HCT116 (cell line): ENCODE data around the gene SULT1B1. TPM values are rescaled to one million over a fixed set of nuclear protein-coding genes. Genes with fewer than 3 reads are reported as not detected.

Source experiments
- ATAC-seq: fragments of 200-7000 bp; cut with Tn5 transposase; 2 replicates; pipeline ENCODE4 v1.9.1; 2020; ENCODE audit warnings: mild to moderate bottlenecking, moderate library complexity
- BruUV-seq: library from RNA; stranded (reverse); fragments of 400-500 nt; replicated peaks from 2 replicates; lab custom pipeline; 2021; lab: Mats Ljungman, UMichigan
- CTCF ChIA-PET: fragments of 300-600 bp; sonication (Branson Sonifier 250); formaldehyde crosslinking; loops from one replicate; lab custom pipeline; 2021; ENCODE audit warnings: antibody characterized with exemption; lab: Charles Lee
- POLR2A ChIA-PET: fragments of 300-600, 350-600 bp; sonication (Branson Sonifier 250); formaldehyde crosslinking; loops from one replicate; lab custom pipeline; 2021; ENCODE audit warnings: antibody characterized with exemption; lab: Charles Lee
- RAD21 ChIA-PET, 2 experiments: fragments of 300-600 bp; sonication (Branson Sonifier 250); formaldehyde crosslinking; loops; one replicate each; lab custom pipeline; 2023; ENCODE audit warnings: low total read pairs in 2 of 2; ENCODE audit not compliant: uncharacterized antibody in 2 of 2, unreplicated experiment in 2 of 2, low non-redundant PET in 1 of 2; lab: Charles Lee
- DNase-seq: peaks from one replicate; pipeline ENCODE4 v3.0.0-alpha.2; 2010; ENCODE audit warnings: low read depth, low spot score
- H2AFZ ChIP-seq: fragments of 200-600 bp; shearing (Covaris generic), sonication (generic); 2 replicates; pipeline ENCODE4 v1.6.1; 2017; ENCODE audit warnings: low read depth, mixed run types, mixed read lengths, antibody characterized with exemption, low read length; ENCODE audit not compliant: poor library complexity, severe bottlenecking
- H3K27ac ChIP-seq: 2 replicates; pipeline ENCODE4 v1.5.1; 2012; ENCODE audit warnings: low read depth, low read length
- H3K27me3 ChIP-seq: fragments of 200-600 bp; sonication (generic); 2 replicates; pipeline ENCODE4 v1.6.1; 2016; ENCODE audit warnings: mixed run types, low read length, mixed read lengths; ENCODE audit not compliant: insufficient read depth
- H3K36me3 ChIP-seq, 2 experiments: fragments of 200-500 bp in 1 of 2; fragments of 200-600 bp in 1 of 2; sonication (Bioruptor generic) in 1 of 2; sonication (generic) in 1 of 2; 2 replicates each; pipeline versions ENCODE4 v1.5.1 to v1.6.1; 2014 to 2016; ENCODE audit warnings: low read length in 2 of 2, inconsistent platforms in 1 of 2, mixed read lengths in 1 of 2, mixed run types in 1 of 2; ENCODE audit not compliant: insufficient read depth in 2 of 2, control insufficient read depth in 1 of 2
- H3K4me1 ChIP-seq, 2 experiments: fragments of 200-600 bp in 1 of 2; sonication (generic) in 1 of 2; 2 replicates each; pipeline versions ENCODE4 v1.5.1 to v1.6.1; 2012 to 2017; ENCODE audit warnings: low read length in 2 of 2, inconsistent platforms in 1 of 2, mild to moderate bottlenecking in 1 of 2, mixed read lengths in 1 of 2, mixed run types in 1 of 2, moderate library complexity in 1 of 2; ENCODE audit not compliant: insufficient read depth in 2 of 2, control insufficient read depth in 1 of 2
- H3K4me2 ChIP-seq: fragments of 200-600 bp; sonication (generic); 2 replicates; pipeline ENCODE4 v1.6.1; 2017; ENCODE audit warnings: mixed run types, low read length, mixed read lengths
- H3K4me3 ChIP-seq, 2 experiments: fragments of 200-600 bp in 1 of 2; sonication (generic) in 1 of 2; replicated peaks in 1 of 2; 2 replicates each; pipeline ENCODE4 v1.5.1; 2011 to 2016; ENCODE audit warnings: low read length in 2 of 2, control low read depth in 1 of 2, low read depth in 1 of 2, mild to moderate bottlenecking in 1 of 2, mixed read lengths in 1 of 2, mixed run types in 1 of 2
- H3K79me2 ChIP-seq: fragments of 200-600 bp; sonication (generic); 2 replicates; pipeline ENCODE4 v1.6.1; 2017; ENCODE audit warnings: mild to moderate bottlenecking, mixed run types, low read length, moderate library complexity, mixed read lengths; ENCODE audit not compliant: insufficient read depth
- H3K9ac ChIP-seq: fragments of 200-600 bp; sonication (generic); 2 replicates; pipeline ENCODE4 v1.6.1; 2016; ENCODE audit warnings: low read length, mixed read lengths
- H3K9me2 ChIP-seq: fragments of 200-600 bp; sonication (generic), shearing (Covaris generic); 2 replicates; pipeline ENCODE4 v1.6.1; 2017; ENCODE audit warnings: mixed run types, mild to moderate bottlenecking, moderate library complexity; ENCODE audit not compliant: insufficient read depth
- H3K9me3 ChIP-seq, 2 experiments: fragments of 200-500 bp in 1 of 2; fragments of 200-600 bp in 1 of 2; sonication (Bioruptor generic) in 1 of 2; sonication (generic) in 1 of 2; 2 replicates each; pipeline ENCODE4 v1.6.1; 2014 to 2017; ENCODE audit warnings: low read length in 2 of 2, mixed read lengths in 2 of 2, inconsistent platforms in 1 of 2, low read depth in 1 of 2, mild to moderate bottlenecking in 1 of 2, mixed run types in 1 of 2, moderate library complexity in 1 of 2; ENCODE audit not compliant: control insufficient read depth in 1 of 2, insufficient read depth in 1 of 2
- H4K20me1 ChIP-seq: fragments of 200-600 bp; sonication (generic), shearing (Covaris generic); 2 replicates; pipeline ENCODE4 v1.6.1; 2017; ENCODE audit warnings: mixed run types, mild to moderate bottlenecking, moderate library complexity; ENCODE audit not compliant: insufficient read depth
- CBX3 ChIP-seq: IDR thresholded peaks from 2 replicates; pipeline ENCODE4 v1.6.1; 2012; ENCODE audit warnings: low read depth
- CEBPB ChIP-seq: IDR thresholded peaks from 2 replicates; pipeline ENCODE4 v1.6.1; 2012; ENCODE audit warnings: low read depth
- ELF1 ChIP-seq: IDR thresholded peaks from 2 replicates; pipeline ENCODE4 v1.6.1; 2012; ENCODE audit warnings: low read depth, borderline replicate concordance
- EZH2 ChIP-seq: fragments of 200-600 bp; sonication (generic); IDR thresholded peaks from 2 replicates; pipeline ENCODE4 v1.6.1; 2017; ENCODE audit warnings: antibody characterized with exemption, mixed run types
- EZH2phosphoT487 ChIP-seq: fragments of 200-600 bp; IDR thresholded peaks from 2 replicates; pipeline ENCODE4 v1.6.1; 2018; ENCODE audit warnings: antibody characterized with exemption, borderline replicate concordance
- FOSL1 ChIP-seq: IDR thresholded peaks from 2 replicates; pipeline ENCODE4 v1.6.1; 2012; ENCODE audit warnings: low read depth
- JUND ChIP-seq: IDR thresholded peaks from 2 replicates; pipeline ENCODE4 v1.6.1; 2012
- POLR2AphosphoS5 ChIP-seq: IDR thresholded peaks from 2 replicates; pipeline ENCODE4 v1.6.1; 2011; ENCODE audit warnings: mild to moderate bottlenecking, low read depth, low read length, moderate library complexity
- RAD21 ChIP-seq: IDR thresholded peaks from 2 replicates; pipeline ENCODE4 v1.6.1; 2012; ENCODE audit warnings: low read depth, mild to moderate bottlenecking
- SIN3A ChIP-seq: IDR thresholded peaks from 2 replicates; pipeline ENCODE4 v1.6.1; 2012; ENCODE audit warnings: low read depth
- SP1 ChIP-seq: IDR thresholded peaks from 2 replicates; pipeline ENCODE4 v1.6.1; 2012; ENCODE audit warnings: low read depth
- YY1 ChIP-seq: IDR thresholded peaks from 2 replicates; pipeline ENCODE4 v1.6.1; 2011; ENCODE audit warnings: low read length, low read depth, moderate library complexity, mild to moderate bottlenecking; ENCODE audit not compliant: insufficient replicate concordance; ENCODE audit errors: extremely low read depth
- ZFX ChIP-seq: fragments of 450-650 bp; IDR thresholded peaks from 2 replicates; pipeline ENCODE4 v1.6.1; 2017
- ZNF274 ChIP-seq: fragments of 200-500 bp; sonication (Bioruptor generic); IDR thresholded peaks from 2 replicates; pipeline ENCODE4 v1.6.1; 2014; ENCODE audit warnings: mild to moderate bottlenecking, low read depth, low read length, inconsistent platforms
- intact Hi-C: fragments of 100-400 bp; cut with micrococcal nuclease; formaldehyde crosslinking; loops from 2 replicates; pipeline ENCODE4 v1.10.0; 2022
- total RNA-seq: library from RNA; stranded (reverse); gene quantifications from one replicate; pipeline ENCODE4 v1.2.1, GENCODE V29; 2021; ENCODE audit not compliant: unreplicated experiment
- TF ChIP-seq, protein P1 (sequence below): IDR thresholded peaks from 2 replicates; pipeline ENCODE4 v1.6.1; 2011; ENCODE audit warnings: mild to moderate bottlenecking, low read length, moderate library complexity; ENCODE audit not compliant: insufficient replicate concordance; ENCODE audit errors: extremely low read depth
- TF ChIP-seq, protein P2 (sequence below): IDR thresholded peaks from 2 replicates; pipeline ENCODE4 v1.6.1; 2012; ENCODE audit warnings: low read depth
- TF ChIP-seq, protein P3 (sequence below), 3 experiments: fragments of 200-600 bp in 1 of 3; sonication (generic) in 1 of 3; IDR thresholded peaks in 2 of 3; conservative IDR thresholded peaks in 1 of 3; 2 replicates each; pipeline ENCODE4 v1.5.1; 2012 to 2017; ENCODE audit warnings: low read depth in 2 of 3, low read length in 2 of 3, antibody characterized with exemption in 1 of 3, borderline replicate concordance in 1 of 3, control low read depth in 1 of 3, mild to moderate bottlenecking in 1 of 3, mixed read lengths in 1 of 3, mixed run types in 1 of 3, moderate library complexity in 1 of 3; ENCODE audit not compliant: insufficient read depth in 1 of 3
- TF ChIP-seq, protein P4 (sequence below): IDR thresholded peaks from 2 replicates; pipeline ENCODE4 v1.6.1; 2012
- TF ChIP-seq, protein P5 (sequence below): IDR thresholded peaks from 2 replicates; pipeline ENCODE4 v1.6.1; 2012

The SULT1B1 gene
- total RNA-seq, 1 experiment from 2014 or later: 0.10 TPM

DNA sequence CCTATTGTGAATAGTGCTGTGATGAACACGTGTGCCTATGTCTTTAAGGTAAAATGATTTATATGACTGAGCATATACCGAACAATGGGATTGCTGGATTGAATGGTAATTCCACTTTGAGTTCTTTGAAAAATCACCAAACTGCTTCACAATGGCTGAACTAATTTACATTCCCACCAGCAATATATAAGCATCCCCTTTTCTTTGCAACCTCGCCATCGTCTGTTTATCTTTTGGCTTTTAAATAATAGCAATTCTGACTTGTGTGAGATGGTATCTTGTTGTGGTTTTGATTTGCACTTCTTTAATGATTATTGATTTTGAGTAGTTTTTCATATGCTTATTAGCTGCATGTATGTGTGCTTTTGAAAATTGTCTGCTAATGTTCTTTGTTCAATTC is 75.6 kb downstream of the SULT1B1 start:
- DNase-seq: no peak
- Histone ChIP-seq H3K4me3 (no peak overlapping the region), H3K4me1 (no peaks in the 10 kb centered on the region), H3K79me2 (no peaks in the 10 kb centered on the region), H3K27me3 (no peaks in the 10 kb centered on the region), H3K9ac (no peak overlapping the region), H3K27ac (no peak overlapping the region), H3K9me3 (no peaks in the 10 kb centered on the region), H2AFZ (no peak overlapping the region), H3K4me2 (no peak overlapping the region), H4K20me1 (no peaks in the 10 kb centered on the region), H3K9me2 (no peaks in the 10 kb centered on the region), H3K36me3 (no peaks in the 10 kb centered on the region)
- TF ChIP-seq, protein P1, sequence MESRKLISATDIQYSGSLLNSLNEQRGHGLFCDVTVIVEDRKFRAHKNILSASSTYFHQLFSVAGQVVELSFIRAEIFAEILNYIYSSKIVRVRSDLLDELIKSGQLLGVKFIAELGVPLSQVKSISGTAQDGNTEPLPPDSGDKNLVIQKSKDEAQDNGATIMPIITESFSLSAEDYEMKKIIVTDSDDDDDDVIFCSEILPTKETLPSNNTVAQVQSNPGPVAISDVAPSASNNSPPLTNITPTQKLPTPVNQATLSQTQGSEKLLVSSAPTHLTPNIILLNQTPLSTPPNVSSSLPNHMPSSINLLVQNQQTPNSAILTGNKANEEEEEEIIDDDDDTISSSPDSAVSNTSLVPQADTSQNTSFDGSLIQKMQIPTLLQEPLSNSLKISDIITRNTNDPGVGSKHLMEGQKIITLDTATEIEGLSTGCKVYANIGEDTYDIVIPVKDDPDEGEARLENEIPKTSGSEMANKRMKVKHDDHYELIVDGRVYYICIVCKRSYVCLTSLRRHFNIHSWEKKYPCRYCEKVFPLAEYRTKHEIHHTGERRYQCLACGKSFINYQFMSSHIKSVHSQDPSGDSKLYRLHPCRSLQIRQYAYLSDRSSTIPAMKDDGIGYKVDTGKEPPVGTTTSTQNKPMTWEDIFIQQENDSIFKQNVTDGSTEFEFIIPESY: no peak
- TF ChIP-seq, protein P2, sequence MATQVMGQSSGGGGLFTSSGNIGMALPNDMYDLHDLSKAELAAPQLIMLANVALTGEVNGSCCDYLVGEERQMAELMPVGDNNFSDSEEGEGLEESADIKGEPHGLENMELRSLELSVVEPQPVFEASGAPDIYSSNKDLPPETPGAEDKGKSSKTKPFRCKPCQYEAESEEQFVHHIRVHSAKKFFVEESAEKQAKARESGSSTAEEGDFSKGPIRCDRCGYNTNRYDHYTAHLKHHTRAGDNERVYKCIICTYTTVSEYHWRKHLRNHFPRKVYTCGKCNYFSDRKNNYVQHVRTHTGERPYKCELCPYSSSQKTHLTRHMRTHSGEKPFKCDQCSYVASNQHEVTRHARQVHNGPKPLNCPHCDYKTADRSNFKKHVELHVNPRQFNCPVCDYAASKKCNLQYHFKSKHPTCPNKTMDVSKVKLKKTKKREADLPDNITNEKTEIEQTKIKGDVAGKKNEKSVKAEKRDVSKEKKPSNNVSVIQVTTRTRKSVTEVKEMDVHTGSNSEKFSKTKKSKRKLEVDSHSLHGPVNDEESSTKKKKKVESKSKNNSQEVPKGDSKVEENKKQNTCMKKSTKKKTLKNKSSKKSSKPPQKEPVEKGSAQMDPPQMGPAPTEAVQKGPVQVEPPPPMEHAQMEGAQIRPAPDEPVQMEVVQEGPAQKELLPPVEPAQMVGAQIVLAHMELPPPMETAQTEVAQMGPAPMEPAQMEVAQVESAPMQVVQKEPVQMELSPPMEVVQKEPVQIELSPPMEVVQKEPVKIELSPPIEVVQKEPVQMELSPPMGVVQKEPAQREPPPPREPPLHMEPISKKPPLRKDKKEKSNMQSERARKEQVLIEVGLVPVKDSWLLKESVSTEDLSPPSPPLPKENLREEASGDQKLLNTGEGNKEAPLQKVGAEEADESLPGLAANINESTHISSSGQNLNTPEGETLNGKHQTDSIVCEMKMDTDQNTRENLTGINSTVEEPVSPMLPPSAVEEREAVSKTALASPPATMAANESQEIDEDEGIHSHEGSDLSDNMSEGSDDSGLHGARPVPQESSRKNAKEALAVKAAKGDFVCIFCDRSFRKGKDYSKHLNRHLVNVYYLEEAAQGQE: no peak
- TF ChIP-seq ELF1: no peak
- TF ChIP-seq EZH2phosphoT487: no peak
- TF ChIP-seq JUND: no peak
- TF ChIP-seq SP1: no peak
- no peak for TF ChIP-seq EZH2
- no peak for TF ChIP-seq RAD21
- TF ChIP-seq, protein P3, sequence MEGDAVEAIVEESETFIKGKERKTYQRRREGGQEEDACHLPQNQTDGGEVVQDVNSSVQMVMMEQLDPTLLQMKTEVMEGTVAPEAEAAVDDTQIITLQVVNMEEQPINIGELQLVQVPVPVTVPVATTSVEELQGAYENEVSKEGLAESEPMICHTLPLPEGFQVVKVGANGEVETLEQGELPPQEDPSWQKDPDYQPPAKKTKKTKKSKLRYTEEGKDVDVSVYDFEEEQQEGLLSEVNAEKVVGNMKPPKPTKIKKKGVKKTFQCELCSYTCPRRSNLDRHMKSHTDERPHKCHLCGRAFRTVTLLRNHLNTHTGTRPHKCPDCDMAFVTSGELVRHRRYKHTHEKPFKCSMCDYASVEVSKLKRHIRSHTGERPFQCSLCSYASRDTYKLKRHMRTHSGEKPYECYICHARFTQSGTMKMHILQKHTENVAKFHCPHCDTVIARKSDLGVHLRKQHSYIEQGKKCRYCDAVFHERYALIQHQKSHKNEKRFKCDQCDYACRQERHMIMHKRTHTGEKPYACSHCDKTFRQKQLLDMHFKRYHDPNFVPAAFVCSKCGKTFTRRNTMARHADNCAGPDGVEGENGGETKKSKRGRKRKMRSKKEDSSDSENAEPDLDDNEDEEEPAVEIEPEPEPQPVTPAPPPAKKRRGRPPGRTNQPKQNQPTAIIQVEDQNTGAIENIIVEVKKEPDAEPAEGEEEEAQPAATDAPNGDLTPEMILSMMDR (IDR thresholded peaks at IDR 0.05 in 2 of 3, conservative IDR thresholded peaks at IDR 0.05 in 1 of 3; ENCODE audit: borderline replicate concordance in 1 of 3, insufficient read depth in 1 of 3, low read depth in 2 of 3, low read length in 2 of 3): no peak
- TF ChIP-seq YY1: no peak
- TF ChIP-seq, protein P4, sequence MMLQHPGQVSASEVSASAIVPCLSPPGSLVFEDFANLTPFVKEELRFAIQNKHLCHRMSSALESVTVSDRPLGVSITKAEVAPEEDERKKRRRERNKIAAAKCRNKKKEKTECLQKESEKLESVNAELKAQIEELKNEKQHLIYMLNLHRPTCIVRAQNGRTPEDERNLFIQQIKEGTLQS: no peak
- TF ChIP-seq CBX3: no peak
- TF ChIP-seq CEBPB: no peak
- TF ChIP-seq ZNF274: no peak
- TF ChIP-seq, protein P5, sequence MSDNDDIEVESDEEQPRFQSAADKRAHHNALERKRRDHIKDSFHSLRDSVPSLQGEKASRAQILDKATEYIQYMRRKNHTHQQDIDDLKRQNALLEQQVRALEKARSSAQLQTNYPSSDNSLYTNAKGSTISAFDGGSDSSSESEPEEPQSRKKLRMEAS: no peak
- TF ChIP-seq ZFX: no peak
- no peak for TF ChIP-seq SIN3A
- no peak for TF ChIP-seq FOSL1
- TF ChIP-seq POLR2AphosphoS5: no peak
- intact Hi-C loops: no loop called here
- ChIA-PET CTCF (no interaction called here), RAD21 (no interaction called here), POLR2A (no interaction called here)
- ATAC-seq: no peak
- no TSS peak for BruUV-seq
